ENCODE measurements around the gene RBM28. TPM values are rescaled to one million over a fixed set of nuclear protein-coding genes. Genes with fewer than 3 reads are reported as not detected.
A peak's percentile ranks its signal among the peaks of the same experiment; 100 is the strongest.

The RBM28 gene
- total RNA-seq, 4 donors from 2014 or later: 15.4 to 42.7 (median 19.1) TPM

- peak; percentile 33 to 80 for DNase-seq (ENCODE audit: low spot score in 2 of 2)
- WGBS, 2 donors: 48 to 52% methylated on average over 11 of the region's 11 CpGs
- intact Hi-C loops (cut with DNase I; ENCODE audit: low total_unique reads): no loop called here
- no peak overlapping the region for H3K4me3 ChIP-seq (ENCODE audit: low read depth, poor library complexity, severe bottlenecking)
- no peak for TF ChIP-seq POLR2A (IDR thresholded peaks at IDR 0.05)
- TF ChIP-seq, protein P1, sequence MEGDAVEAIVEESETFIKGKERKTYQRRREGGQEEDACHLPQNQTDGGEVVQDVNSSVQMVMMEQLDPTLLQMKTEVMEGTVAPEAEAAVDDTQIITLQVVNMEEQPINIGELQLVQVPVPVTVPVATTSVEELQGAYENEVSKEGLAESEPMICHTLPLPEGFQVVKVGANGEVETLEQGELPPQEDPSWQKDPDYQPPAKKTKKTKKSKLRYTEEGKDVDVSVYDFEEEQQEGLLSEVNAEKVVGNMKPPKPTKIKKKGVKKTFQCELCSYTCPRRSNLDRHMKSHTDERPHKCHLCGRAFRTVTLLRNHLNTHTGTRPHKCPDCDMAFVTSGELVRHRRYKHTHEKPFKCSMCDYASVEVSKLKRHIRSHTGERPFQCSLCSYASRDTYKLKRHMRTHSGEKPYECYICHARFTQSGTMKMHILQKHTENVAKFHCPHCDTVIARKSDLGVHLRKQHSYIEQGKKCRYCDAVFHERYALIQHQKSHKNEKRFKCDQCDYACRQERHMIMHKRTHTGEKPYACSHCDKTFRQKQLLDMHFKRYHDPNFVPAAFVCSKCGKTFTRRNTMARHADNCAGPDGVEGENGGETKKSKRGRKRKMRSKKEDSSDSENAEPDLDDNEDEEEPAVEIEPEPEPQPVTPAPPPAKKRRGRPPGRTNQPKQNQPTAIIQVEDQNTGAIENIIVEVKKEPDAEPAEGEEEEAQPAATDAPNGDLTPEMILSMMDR (IDR thresholded peaks at IDR 0.05): no peak
Measured at GRCh38 chr7:128259131-128260061, 84.3 kb downstream of the RBM28 start.

- intact Hi-C loops (cut with DNase I; ENCODE audit: low total_unique reads): no loop called here
- DNase-seq (ENCODE audit: low spot score in 2 of 2): no peak
- 87 to 88% methylated on average over 14 of the region's 14 CpGs for whole genome bisulfite sequencing, 2 donors
- TF ChIP-seq, protein P1 (IDR thresholded peaks at IDR 0.05): no peak
- no peak for TF ChIP-seq POLR2A (IDR thresholded peaks at IDR 0.05)
- no peak overlapping the region for H3K4me3 ChIP-seq (ENCODE audit: low read depth, poor library complexity, severe bottlenecking)
Measured at GRCh38 chr7:128257458-128257857, 86.2 kb downstream of the RBM28 start.

DNA sequence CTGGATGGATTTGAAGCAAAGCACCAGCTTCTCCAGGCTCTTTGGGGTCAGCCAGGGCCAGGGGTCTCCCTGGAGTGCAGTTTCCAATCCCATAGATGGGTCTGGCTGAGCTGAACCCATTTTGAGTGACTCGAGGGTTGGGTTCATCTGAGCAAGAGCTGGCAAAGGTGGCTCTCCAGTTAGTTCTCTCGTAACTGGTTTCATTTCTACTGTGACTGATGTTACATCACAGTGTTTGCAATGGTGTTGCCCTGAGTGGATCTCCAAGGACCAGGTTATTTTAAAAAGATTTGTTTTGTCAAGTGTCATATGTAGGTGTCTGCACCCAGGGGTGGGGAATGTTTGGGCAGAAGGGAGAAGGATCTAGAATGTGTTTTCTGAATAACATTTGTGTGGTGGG lies 88.4 kb downstream of the RBM28 start:
- WGBS, 2 donors: 78 to 79% methylated on average over 2 of the region's 2 CpGs
- no peak for DNase-seq (ENCODE audit: low spot score in 2 of 2)
- H3K4me3 ChIP-seq (ENCODE audit: low read depth, poor library complexity, severe bottlenecking): no peak overlapping the region
- TF ChIP-seq POLR2A (IDR thresholded peaks at IDR 0.05): no peak
- intact Hi-C loops (cut with DNase I; ENCODE audit: low total_unique reads): no loop called here

DNA sequence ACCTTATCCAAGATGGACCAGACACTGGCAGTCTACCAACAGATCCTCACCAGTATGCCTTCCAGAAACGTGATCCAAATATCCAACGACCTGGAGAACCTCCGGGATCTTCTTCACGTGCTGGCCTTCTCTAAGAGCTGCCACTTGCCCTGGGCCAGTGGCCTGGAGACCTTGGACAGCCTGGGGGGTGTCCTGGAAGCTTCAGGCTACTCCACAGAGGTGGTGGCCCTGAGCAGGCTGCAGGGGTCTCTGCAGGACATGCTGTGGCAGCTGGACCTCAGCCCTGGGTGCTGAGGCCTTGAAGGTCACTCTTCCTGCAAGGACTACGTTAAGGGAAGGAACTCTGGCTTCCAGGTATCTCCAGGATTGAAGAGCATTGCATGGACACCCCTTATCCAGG lies 89.2 kb downstream of the RBM28 start:
- WGBS, 2 donors: 81 to 88% methylated on average over 5 of the region's 5 CpGs
- TF ChIP-seq POLR2A (IDR thresholded peaks at IDR 0.05): no peak
- TF ChIP-seq, protein P1 (IDR thresholded peaks at IDR 0.05): no peak
- intact Hi-C loops (cut with DNase I; ENCODE audit: low total_unique reads): no loop called here
- no peak overlapping the region for H3K4me3 ChIP-seq (ENCODE audit: low read depth, poor library complexity, severe bottlenecking)
- DNase-seq (ENCODE audit: low spot score in 2 of 2): no peak

DNA sequence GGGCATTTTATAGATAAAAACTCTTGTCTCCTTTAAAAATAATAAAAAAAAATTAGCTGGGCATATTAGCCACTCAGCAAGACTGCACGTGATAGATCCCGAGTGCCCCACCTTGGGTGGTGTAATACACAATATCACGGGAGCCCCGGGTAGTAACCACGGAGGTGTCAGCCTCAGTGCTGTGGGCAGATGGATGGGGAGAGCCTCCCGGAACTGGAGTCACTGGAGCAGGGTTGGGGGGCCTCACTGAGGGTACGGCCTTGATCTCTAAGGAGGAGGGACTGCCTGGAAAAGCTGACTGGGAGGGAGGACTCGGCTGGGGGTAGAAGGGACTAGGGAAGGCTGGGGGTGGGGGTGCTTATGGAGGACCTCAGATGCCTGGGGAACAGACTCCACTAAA lies 90.0 kb downstream of the RBM28 start:
- TF ChIP-seq, protein P1 (IDR thresholded peaks at IDR 0.05): no peak
- no peak for TF ChIP-seq POLR2A (IDR thresholded peaks at IDR 0.05)
- WGBS, 2 donors: 86 to 92% methylated on average over 8 of the region's 8 CpGs
- intact Hi-C loops (cut with DNase I; ENCODE audit: low total_unique reads): no loop called here
- DNase-seq (ENCODE audit: low spot score in 2 of 2): no peak
- H3K4me3 ChIP-seq (ENCODE audit: low read depth, poor library complexity, severe bottlenecking): no peak overlapping the region

DNA sequence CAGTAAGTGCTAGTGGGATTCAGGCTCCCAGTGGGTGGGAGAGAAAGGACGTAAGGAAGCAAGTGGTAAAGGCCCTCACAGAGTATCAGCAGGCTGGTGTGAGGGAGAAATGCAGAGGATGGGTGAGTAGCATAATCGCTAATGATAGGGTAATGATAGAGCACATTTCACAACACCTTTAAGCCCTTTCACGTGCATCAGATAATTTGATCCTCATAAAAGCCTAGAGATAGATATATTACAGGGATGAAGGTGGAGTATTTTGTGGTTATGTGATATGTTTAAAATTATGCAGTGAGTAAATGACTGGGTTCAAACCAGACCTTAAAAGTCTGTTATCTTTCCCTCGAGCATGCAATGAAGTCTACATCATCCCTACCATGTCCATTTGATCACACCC lies 92.4 kb downstream of the RBM28 start:
- TF ChIP-seq, protein P1 (IDR thresholded peaks at IDR 0.05): no peak
- no peak for TF ChIP-seq POLR2A (IDR thresholded peaks at IDR 0.05)
- no peak overlapping the region for H3K4me3 ChIP-seq (ENCODE audit: low read depth, poor library complexity, severe bottlenecking)
- intact Hi-C loops (cut with DNase I; ENCODE audit: low total_unique reads): no loop called here

More for the DNA sequence above, 92.4 kb downstream of the RBM28 start:
- 67 to 81% methylated on average over 4 of the region's 4 CpGs for WGBS, 2 donors
- no peak for DNase-seq (ENCODE audit: low spot score in 2 of 2)

Other genes starting within 250 kb of the RBM28 start
- gene LEP, start 102.6 kb downstream of the RBM28 start, total RNA-seq: 10 to 100 TPM in 1 of 4 donors, 1 to 10 TPM in 2, under 1 TPM in 1; 0.54 to 10.2 (median 4.2) TPM
- gene PRRT4, start 17.8 kb upstream of the RBM28 start, total RNA-seq: 1 to 10 TPM; 1.3 to 4.5 (median 1.9) TPM
- gene IMPDH1, start 66.1 kb upstream of the RBM28 start, total RNA-seq: 10 to 100 TPM; 45.6 to 71.7 (median 48.7) TPM
- 10 to 100 TPM; 19.0 to 66.0 (median 35.8) TPM for gene HILPDA, start 112.0 kb upstream of the RBM28 start, total RNA-seq
- 10 to 100 TPM; 18.2 to 25.1 (median 19.8) TPM for gene METTL2B, start 132.8 kb upstream of the RBM28 start, total RNA-seq

Data from lower leg skin (tissue), 4 donors.